GM19023 (cell line): ENCODE results near the gene ERC2.

Experiments used
- ATAC-seq: cut with Tn5 transposase; IDR thresholded peaks from one replicate; pipeline ENCODE4 v1.9.1; 2021; ENCODE audit warnings: mild to moderate bottlenecking, moderate library complexity; ENCODE audit not compliant: unreplicated experiment

The ERC2 gene

GRCh38 chr3:55813268-55814097, 654.8 kb downstream of the ERC2 start:
- no peak for ATAC-seq

- ATAC-seq: no peak
Observed at GRCh38 chr3:55812394-55813013, 655.8 kb downstream of the ERC2 start.

- ATAC-seq: no peak
Observed at GRCh38 chr3:55807210-55807609, 661.1 kb downstream of the ERC2 start.

DNA sequence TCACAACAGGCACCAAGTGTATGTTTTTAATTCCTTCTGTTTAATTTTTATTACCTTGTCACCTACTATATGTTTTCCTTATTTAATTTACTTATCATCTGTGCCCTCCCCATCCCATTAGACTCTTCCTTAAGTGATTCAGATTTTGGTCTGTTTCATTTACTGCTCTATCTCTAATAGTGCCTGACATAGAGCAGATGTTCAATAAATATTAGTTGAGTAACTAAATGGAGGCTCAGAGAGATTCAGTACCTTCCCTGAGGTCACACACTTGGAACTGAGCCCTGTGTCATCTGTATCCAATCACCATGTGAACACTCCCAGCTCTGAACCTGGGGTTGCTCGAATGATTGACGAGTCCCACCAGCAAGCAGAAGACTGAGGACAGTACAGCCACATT, 663.1 kb downstream of the ERC2 start:
- no peak for ATAC-seq

DNA sequence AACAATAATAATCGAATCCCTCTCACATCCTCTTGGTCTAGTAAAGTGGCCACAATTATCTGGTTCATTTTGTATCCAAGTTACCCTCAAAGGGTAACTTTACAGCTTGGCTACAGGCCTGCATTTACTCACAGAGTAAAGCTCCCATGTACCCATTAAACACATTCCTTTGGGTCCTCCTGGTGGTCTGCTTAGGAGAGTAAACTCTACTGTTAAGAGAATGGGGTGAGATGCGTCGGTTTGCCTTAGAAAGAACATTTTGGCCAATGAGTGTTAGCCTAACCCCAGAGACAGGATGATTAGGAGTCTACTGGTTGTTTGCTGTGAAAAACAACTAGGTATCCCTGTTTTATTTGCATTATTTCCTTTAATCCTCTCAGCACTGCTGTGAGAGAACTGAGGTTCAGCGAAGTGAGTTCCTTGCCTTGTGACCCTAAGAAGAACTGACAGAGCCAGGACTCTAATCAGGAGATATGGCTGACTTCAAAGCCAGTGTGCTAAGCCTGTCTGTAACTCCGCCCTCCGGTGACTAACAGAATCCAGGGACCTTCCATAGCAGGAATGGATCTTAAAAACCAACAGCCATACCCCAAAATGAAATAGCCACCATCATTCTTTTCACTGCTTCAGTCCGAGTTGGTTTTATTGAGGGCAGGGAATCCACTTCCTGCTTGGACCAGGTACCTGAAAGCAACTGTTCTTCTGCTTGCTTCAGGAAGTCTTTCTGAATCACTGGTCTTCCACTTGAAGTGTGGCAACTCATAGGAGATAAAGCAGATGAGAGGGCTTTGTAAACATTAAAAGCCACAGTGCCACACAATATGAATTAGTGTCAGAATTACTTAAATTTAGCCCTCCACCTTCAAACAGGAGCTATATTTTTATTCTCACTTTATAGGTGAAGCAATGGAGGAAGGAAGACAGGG, 663.8 kb downstream of the ERC2 start:
- no peak for ATAC-seq

GRCh38 chr3:55802816-55803215, 665.5 kb downstream of the ERC2 start:
- no peak for ATAC-seq

- ATAC-seq: no peak
Observed at GRCh38 chr3:55801676-55802075, 666.6 kb downstream of the ERC2 start.

DNA sequence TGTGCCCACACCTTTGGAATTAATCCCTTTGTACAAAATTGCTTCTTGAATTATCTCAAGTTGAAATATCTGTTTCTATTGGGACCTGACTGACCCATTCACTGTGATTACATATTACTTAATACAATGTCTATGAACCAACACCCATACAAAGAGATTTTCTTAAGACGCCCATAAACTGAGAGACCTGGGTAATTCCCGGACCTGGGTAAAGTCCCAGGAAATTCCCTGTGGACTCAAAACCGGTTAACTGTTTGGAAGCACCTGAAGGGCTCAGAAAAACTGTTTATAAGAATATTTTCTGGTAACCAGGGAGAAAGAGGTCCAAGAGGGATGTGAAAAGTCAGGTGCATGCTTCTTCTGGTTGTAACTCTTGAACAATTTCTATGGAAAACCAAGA, 667.2 kb downstream of the ERC2 start:
- no peak for ATAC-seq

DNA sequence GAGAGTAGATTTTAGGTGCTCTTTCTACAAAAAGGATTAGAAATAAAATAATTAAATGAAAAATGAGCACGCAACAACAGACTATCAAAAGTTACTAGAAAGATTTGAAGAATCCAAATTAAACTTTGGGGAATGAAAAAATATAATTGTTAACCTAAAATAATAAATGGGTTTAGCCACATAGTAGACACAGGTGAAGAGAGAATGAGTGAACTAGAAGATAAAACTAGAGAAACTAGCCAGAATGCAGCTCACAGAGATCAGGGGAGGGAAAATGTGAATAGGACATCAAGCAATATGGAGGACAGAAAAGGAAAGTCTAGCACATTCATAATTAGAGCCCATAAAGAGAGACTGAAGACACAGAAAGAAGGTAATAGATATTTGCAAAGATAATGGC, 670.5 kb downstream of the ERC2 start:
- ATAC-seq: no peak

- no peak for ATAC-seq
Observed at GRCh38 chr3:55797084-55797483, 671.2 kb downstream of the ERC2 start.

DNA sequence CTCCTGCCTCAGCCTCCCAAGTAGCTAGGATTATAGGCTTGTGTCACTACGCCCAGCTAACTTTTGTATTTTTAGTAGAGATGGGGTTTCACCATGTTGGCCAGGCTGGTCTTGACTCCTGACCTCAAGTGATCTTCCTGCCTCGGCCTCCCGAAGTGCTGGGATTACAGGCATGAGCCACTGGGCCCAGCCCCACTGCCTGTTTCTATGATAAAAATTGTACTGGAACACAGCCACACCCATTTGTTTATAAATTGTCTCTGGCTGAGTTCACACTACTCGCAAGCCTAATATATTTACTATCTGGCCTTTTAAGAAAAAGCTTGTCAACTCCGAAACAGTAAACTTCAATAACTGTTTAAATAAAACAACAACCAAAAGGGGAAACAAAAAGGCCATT, 671.7 kb downstream of the ERC2 start:
- no peak for ATAC-seq

- ATAC-seq: no peak
Observed at GRCh38 chr3:55795746-55796145, 672.5 kb downstream of the ERC2 start.

DNA sequence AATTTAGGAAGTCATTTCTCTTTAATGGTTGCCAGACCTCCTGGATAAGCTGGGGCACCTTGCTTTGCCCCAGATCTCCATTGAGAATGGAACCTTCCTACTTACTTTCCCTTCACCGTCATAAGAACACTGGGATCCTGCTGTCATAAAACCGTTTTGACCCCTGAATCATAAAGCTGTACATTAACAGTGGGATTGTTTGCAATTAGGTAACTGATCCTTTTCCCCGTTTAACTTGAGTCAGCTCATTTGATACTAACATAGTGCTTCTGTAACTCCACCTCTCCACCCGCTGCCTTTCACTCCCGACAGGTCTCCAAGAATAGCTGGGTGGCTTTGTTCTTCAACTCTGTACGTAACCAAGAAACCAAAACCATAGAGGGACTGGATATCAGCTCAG, 673.0 kb downstream of the ERC2 start:
- no peak for ATAC-seq

DNA sequence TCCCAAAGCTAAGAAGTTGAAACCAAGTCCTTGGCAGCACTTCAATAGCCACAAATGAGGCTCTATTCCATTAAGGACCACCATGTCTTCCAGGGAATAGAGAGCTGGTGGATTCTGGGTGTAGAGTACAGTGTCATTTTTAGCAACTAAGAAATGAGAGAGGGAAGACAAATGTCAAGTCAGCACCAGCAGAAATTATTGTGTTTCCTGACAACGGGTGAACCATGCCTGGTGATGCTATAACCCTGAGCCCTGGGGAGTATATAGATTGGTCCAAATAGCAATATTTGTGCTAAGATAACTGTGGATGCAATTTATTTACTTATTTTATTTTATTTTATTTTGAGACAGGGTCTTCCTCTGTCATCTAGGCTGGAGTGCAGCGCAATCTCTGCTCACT, 675.5 kb downstream of the ERC2 start:
- ATAC-seq: no peak

DNA sequence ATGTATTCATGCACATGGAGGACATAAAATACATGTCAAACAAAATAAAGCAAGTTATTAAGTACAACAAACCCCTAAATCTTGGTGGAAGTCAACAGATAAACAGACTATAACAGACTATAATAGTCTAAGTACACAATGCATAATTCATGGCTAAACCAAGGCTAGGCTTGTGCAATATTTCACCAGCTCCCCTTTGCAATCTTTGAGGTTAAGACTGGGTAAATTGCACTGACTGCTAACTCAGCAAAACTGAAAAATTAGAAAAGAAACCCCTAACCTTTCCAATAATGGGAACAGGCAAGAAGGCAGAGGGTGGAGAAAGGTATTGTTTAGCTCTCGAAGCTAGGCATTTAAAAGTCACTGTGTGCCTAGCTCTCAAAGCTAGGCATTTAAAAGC, 676.3 kb downstream of the ERC2 start:
- ATAC-seq: no peak

GRCh38 chr3:55790596-55791350, 677.5 kb downstream of the ERC2 start:
- no peak for ATAC-seq

DNA sequence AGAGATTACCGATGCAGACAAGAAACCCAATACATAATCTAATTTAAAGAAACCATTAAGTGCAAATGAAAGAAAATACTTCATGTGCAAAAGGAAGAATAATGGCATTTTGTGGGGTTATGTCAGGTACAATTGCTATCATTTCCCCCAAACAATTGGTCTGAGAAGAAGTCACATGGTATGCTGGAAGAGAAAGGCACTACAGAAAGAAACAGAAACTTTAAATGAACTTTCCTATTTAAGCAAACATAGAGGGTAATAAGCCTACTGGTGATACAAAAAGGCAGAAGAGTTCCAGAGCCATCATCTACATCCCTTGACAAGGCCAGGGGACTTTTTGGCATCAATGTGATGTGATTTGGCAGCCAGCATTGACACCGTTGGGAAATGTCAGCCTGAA, 678.8 kb downstream of the ERC2 start:
- ATAC-seq: no peak

GRCh38 chr3:55782807-55783206, 685.5 kb downstream of the ERC2 start:
- no peak for ATAC-seq

GRCh38 chr3:55782351-55782750, 685.9 kb downstream of the ERC2 start:
- ATAC-seq: no peak

- ATAC-seq: no peak
Observed at GRCh38 chr3:55780913-55781312, 687.4 kb downstream of the ERC2 start.

GRCh38 chr3:55779543-55779942, 688.7 kb downstream of the ERC2 start:
- ATAC-seq: no peak
